ENCODE measurements around the gene NSG1.

NSG1 gene

GRCh38 chr4:4396628-4397440 lies 9.9 kb downstream of the NSG1 start:
- no peak for DNase-seq (ENCODE audit: low spot score)

GRCh38 chr4:4397441-4397819 lies 10.5 kb downstream of the NSG1 start:
- DNase-seq (ENCODE audit: low spot score): no peak

- DNase-seq (ENCODE audit: low spot score): no peak
Measured at GRCh38 chr4:4398430-4398829, 11.5 kb downstream of the NSG1 start.

GRCh38 chr4:4401036-4401435 lies 14.1 kb downstream of the NSG1 start:
- no peak for DNase-seq (ENCODE audit: low spot score)

GRCh38 chr4:4402966-4403365 lies 16.1 kb downstream of the NSG1 start:
- DNase-seq (ENCODE audit: low spot score): no peak

GRCh38 chr4:4405358-4405962 lies 18.6 kb downstream of the NSG1 start:
- no peak for DNase-seq (ENCODE audit: low spot score)

- DNase-seq (ENCODE audit: low spot score): no peak
Measured at GRCh38 chr4:4406455-4407298, 19.8 kb downstream of the NSG1 start.

- no peak for DNase-seq (ENCODE audit: low spot score)
Measured at GRCh38 chr4:4407299-4408131, 20.6 kb downstream of the NSG1 start.

GRCh38 chr4:4408132-4408523 lies 21.2 kb downstream of the NSG1 start:
- no peak for DNase-seq (ENCODE audit: low spot score)

GRCh38 chr4:4408576-4409335 lies 21.9 kb downstream of the NSG1 start:
- DNase-seq (ENCODE audit: low spot score): no peak

- DNase-seq (ENCODE audit: low spot score): no peak
Measured at GRCh38 chr4:4409416-4410115, 22.7 kb downstream of the NSG1 start.

- DNase-seq (ENCODE audit: low spot score): no peak
Measured at GRCh38 chr4:4410271-4410670, 23.4 kb downstream of the NSG1 start.

- no peak for DNase-seq (ENCODE audit: low spot score)
Measured at GRCh38 chr4:4411906-4412305, 25.0 kb downstream of the NSG1 start.

- DNase-seq (ENCODE audit: low spot score): no peak
Measured at GRCh38 chr4:4412641-4413372, 25.9 kb downstream of the NSG1 start.

- DNase-seq (ENCODE audit: low spot score): no peak
Measured at GRCh38 chr4:4413373-4413725, 26.4 kb downstream of the NSG1 start.

GRCh38 chr4:4413806-4414205 lies 26.9 kb downstream of the NSG1 start:
- DNase-seq (ENCODE audit: low spot score): no peak

GRCh38 chr4:4415107-4415805 lies 28.4 kb downstream of the NSG1 start:
- DNase-seq (ENCODE audit: low spot score): no peak

GRCh38 chr4:4415806-4416805 lies 29.2 kb downstream of the NSG1 start:
- DNase-seq (ENCODE audit: low spot score): no peak

Measured in hematopoietic multipotent progenitor cell treated with erythropoietin and hydrocortisone succinate and interleukin-3 and kit ligand, for 15 days (in vitro differentiated cells).